ENCODE results near the gene PPP2R5B. TPM values are rescaled to one million over a fixed set of nuclear protein-coding genes. Genes with fewer than 3 reads are reported as not detected.

The PPP2R5B gene
- total RNA-seq, 2 donors from 2014 or later, result 32.6 to 35.6 TPM

GRCh38 chr11:64883575-64883974 lies 40.9 kb upstream of the PPP2R5B start:
- Mint-ChIP-seq H3K36me3 (no peaks in the 10 kb centered on the region), H3K9me3 (no peaks in the 10 kb centered on the region), H3K27me3 (no peaks in the 10 kb centered on the region), H3K4me3 (no peak overlapping the region), H3K27ac (peak overlapping the region in 1 of 2 donors; percentile 69), H3K4me1 (ENCODE audit: low read depth in 2 of 2) (peaks cover 52 to 57% of the 10 kb centered on the region in 2 donors)
- DNase-seq (ENCODE audit: low spot score) (no peak), ATAC-seq (no peak)

- H3K36me3 Mint-ChIP-seq, result no peaks in the 10 kb centered on the region
- peak overlapping the region in 1 of 2 donors; percentile 69 for H3K27ac Mint-ChIP-seq
- ATAC-seq (no peak), DNase-seq (ENCODE audit: low spot score) (no peak)
- no peak overlapping the region for H3K4me3 Mint-ChIP-seq
- peaks cover 49 to 55% of the 10 kb centered on the region in 2 donors for H3K4me1 Mint-ChIP-seq (ENCODE audit: low read depth in 2 of 2)
- H3K27me3 Mint-ChIP-seq, result no peaks in the 10 kb centered on the region
- no peaks in the 10 kb centered on the region for H3K9me3 Mint-ChIP-seq
Measured at GRCh38 chr11:64884019-64884418, 40.5 kb upstream of the PPP2R5B start.

DNA sequence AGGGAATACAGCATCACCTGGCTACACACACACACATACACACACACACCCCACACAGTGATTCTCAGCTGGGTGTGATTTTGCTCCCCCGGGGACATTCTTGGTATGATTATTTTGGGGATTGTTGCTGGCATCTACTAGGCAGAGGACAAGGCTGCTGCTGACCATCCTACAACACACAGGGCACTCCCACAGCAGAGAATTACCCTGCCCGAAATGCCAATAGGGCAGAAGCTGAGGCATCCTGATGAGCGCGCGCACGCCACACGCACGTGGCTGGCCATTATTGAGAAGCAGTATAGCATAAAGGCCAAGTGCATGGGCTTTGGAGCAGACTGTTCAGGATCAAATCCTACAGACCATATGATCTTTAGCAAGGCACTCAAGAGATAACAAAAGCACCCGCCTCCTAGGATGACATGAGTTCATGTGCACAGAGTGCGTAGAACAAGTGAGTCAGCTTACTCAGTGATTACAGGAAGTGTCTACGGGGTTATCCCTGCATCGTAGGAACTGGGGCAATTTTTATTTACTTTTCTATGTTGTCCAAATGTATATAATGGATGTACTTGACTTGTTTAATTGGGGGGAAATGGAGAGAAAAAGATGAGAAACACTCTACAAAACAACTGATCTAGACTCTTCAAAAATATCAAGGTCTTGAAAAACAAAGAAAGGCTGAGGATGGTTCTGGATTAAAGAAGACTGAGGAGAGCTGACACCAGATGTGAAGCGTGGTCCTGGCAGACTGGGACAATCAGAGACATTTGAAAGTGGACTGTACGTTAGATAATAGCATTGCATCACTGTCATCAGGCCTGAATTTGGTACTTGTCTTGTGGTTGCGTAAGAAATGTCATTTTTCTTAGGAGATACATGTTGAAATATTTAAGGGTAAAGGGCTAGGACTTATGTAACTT lies 38.9 kb upstream of the PPP2R5B start:
- Mint-ChIP-seq H3K4me1 (ENCODE audit: low read depth in 2 of 2) (peaks cover 33 to 40% of the 10 kb centered on the region in 2 donors), H3K9me3 (no peaks in the 10 kb centered on the region)

DNA sequence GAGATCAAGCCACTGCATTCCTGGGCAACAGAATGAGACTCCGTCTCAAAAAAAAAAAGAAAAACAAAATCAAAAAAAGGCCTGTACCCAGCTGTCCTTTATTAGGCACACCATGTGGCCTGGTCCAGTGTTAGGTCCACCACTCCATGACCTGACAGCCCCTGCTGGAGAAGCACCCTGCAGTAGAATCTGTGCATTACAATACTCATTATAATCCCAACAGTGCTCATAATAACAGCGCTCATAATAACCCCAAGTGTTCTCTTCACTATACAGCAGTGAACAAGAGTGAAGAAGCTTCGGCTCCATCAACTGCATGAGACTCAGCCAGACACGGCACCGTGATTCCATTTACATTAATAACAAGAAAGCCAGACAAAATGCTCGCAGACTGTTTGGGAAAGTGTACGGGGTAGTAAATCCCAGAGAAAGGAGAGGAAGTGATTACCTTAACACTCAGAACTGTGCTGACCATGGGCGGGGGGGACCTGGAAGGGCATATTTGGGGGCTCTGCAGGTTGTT lies 37.2 kb upstream of the PPP2R5B start:
- Mint-ChIP-seq H3K27ac (peak overlapping the region in 1 of 2 donors; percentile 14), H3K27me3 (no peaks in the 10 kb centered on the region)
- no peak for DNase-seq (ENCODE audit: low spot score)

More for the DNA sequence above, 38.9 kb upstream of the PPP2R5B start:
- H3K27me3 Mint-ChIP-seq, result no peaks in the 10 kb centered on the region
- ATAC-seq, result peak; percentile 68 to 77
- no peaks in the 10 kb centered on the region for H3K36me3 Mint-ChIP-seq
- no peak for DNase-seq (ENCODE audit: low spot score)
- H3K27ac Mint-ChIP-seq, result peak overlapping the region; percentile 72 to 81
- H3K4me3 Mint-ChIP-seq, result peak overlapping the region; percentile 68

DNA sequence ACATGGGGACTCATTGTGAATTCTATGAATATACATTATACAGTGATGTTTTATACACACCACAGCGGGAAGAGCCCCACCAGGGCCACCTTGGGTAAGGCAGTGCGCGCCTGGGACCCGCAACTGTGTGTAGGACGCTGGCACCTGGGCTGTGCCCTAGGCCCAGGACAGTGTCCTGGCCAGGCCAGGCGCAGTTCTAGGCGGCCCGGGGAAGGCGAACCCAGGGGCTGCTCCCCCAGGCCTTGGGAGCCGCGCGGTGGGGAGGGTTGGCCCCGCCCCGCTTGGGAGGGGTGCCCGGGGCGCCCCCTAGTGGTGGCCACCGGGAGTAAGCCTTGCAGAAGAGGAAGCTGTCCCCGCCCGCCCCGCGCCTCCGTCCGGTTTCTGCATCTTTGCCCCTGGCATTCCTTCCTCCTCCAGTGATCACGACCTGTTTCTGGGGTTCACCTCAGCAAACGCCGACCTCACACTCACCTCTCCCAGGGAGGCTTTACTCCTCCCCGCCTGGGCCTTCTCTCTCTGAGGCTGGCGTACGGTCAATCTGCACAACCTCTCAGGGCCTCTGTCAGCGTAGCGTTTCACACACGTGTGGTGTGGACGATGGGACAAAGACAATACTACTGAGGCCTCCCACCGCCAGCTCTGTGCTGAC lies 36.6 kb upstream of the PPP2R5B start:
- H3K27ac Mint-ChIP-seq, result peak overlapping the region; percentile 55 to 64
- DNase-seq (ENCODE audit: low spot score), result peak; percentile 87
- H3K4me1 Mint-ChIP-seq (ENCODE audit: low read depth in 2 of 2), result peaks cover 29 to 30% of the 10 kb centered on the region in 2 donors
- ATAC-seq, result peak; percentile 89 to 92
- no peaks in the 10 kb centered on the region for H3K27me3 Mint-ChIP-seq
- no peaks in the 10 kb centered on the region for H3K36me3 Mint-ChIP-seq
- H3K9me3 Mint-ChIP-seq, result no peaks in the 10 kb centered on the region
- peak overlapping the region; percentile 69 for H3K4me3 Mint-ChIP-seq

More for the DNA sequence above, 37.2 kb upstream of the PPP2R5B start:
- no peak for ATAC-seq
- Mint-ChIP-seq H3K4me1 (ENCODE audit: low read depth in 2 of 2) (peaks cover 29 to 30% of the 10 kb centered on the region in 2 donors), H3K4me3 (peak overlapping the region; percentile 51), H3K36me3 (no peaks in the 10 kb centered on the region), H3K9me3 (no peaks in the 10 kb centered on the region)

GRCh38 chr11:64888406-64888728 lies 36.1 kb upstream of the PPP2R5B start:
- peak overlapping the region; percentile 55 to 64 for H3K27ac Mint-ChIP-seq
- peaks cover 27 to 29% of the 10 kb centered on the region in 2 donors for H3K4me1 Mint-ChIP-seq (ENCODE audit: low read depth in 2 of 2)
- no peak for ATAC-seq
- H3K4me3 Mint-ChIP-seq, result peak overlapping the region; percentile 69
- no peak for DNase-seq (ENCODE audit: low spot score)
- no peaks in the 10 kb centered on the region for H3K9me3 Mint-ChIP-seq
- no peaks in the 10 kb centered on the region for H3K36me3 Mint-ChIP-seq
- H3K27me3 Mint-ChIP-seq, result no peaks in the 10 kb centered on the region

DNA sequence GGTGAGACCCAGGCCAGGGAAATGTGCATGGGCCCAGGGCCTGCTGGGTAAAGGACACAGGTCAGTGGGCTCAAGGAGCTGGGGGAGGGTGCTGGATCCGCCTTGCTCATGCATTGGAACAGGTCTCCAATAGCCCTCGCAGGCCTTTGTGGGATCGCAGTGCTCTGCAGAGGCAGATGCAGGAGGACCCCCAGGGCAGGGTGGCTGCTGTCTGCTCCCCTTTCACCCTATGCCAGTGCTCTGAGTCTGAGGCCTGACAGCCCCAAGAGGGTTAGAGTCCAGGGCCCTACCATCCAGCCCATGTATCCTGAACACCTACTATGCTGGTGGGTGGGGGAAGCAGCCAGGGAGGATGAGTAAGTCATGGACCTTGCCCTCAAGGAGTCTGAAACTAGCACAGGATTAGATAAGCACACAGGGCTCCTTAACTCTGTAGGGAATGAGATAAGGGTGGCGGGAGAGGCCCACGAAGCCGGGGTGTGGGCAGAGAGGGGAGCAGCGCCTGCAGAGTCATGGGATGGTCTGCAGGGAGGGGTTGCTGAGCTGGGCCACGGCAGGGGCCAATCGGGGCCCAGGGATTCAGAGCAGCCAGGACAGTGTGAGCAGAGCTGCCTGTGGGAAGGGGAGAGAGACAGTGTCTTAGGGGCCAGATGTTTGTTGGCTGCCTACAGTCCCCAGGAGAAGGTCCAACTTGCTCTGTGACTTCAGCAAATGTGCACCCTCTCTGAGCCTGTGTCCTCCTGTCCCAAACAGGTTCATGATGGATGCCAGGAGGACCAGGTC lies 35.6 kb upstream of the PPP2R5B start:
- Mint-ChIP-seq H3K4me1 (ENCODE audit: low read depth in 2 of 2) (peaks cover 26 to 28% of the 10 kb centered on the region in 2 donors), H3K4me3 (no peak overlapping the region), H3K27me3 (no peaks in the 10 kb centered on the region), H3K9me3 (no peaks in the 10 kb centered on the region), H3K27ac (no peak overlapping the region), H3K36me3 (no peaks in the 10 kb centered on the region)
- ATAC-seq (no peak), DNase-seq (ENCODE audit: low spot score) (no peak)

- no peak for ATAC-seq
- Mint-ChIP-seq H3K4me3 (no peak overlapping the region), H3K4me1 (ENCODE audit: low read depth in 2 of 2) (peaks cover 18 to 19% of the 10 kb centered on the region in 2 donors), H3K27me3 (no peaks in the 10 kb centered on the region), H3K27ac (peak overlapping the region in 1 of 2 donors; percentile 50), H3K36me3 (no peaks in the 10 kb centered on the region), H3K9me3 (no peaks in the 10 kb centered on the region)
- DNase-seq (ENCODE audit: low spot score), result no peak
Measured at GRCh38 chr11:64890522-64890939, 34.0 kb upstream of the PPP2R5B start.

DNA sequence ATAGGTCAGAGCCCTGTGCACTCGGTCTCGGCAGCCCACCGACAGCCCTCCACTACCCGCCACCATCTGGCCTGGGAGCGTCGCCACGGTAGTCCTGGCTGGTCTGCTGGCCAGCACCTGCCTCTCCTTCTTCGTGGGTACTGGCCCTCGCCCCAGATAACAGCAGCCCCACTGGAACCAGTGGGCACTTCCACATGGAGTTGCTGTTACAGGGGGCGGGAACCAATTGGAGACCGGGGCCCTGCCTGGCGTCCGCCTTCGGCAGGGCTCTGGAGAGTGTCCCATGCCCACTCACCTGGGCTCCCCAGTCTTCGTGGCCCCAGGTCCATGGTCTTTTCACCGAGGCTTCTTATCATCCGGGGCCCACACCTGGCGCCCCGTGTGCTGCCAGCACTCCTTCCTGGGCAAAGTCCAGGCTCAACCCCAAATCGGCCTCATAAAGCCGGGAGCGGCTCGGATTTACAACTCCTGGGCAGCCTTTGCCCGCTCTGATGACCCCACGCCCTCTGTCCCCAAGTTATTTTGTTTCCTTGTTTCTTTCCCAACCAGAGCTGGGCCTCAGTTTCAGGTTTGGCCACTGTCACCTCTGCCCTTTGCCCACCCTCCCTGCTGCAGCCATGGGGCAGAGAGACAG lies 33.2 kb upstream of the PPP2R5B start:
- H3K27ac Mint-ChIP-seq, result peak overlapping the region in 1 of 2 donors; percentile 5
- no peaks in the 10 kb centered on the region for H3K36me3 Mint-ChIP-seq
- H3K4me1 Mint-ChIP-seq (ENCODE audit: low read depth in 2 of 2), result peaks cover 10 to 11% of the 10 kb centered on the region in 2 donors

DNA sequence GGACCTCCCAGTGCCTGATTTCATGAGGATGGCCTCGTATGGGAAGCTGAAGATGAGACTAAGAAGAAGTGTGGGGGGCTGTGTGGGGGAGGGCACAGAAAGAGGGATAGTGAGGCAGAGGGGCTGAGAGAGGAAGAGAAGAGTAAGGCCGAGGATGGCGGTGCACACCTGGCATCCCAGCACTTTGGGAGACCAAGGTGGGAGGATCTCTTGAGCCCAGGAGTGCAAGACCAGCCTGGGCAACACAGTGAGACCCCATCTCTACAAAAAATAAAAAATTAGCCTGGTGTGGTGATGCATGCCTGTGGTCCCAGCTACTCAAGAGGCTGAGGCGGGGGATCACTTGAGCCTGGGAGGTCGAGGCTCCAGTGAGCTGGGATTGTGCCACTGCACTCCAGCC lies 32.6 kb upstream of the PPP2R5B start:
- Mint-ChIP-seq H3K36me3 (no peaks in the 10 kb centered on the region), H3K4me1 (ENCODE audit: low read depth in 2 of 2) (peaks cover 10 to 11% of the 10 kb centered on the region in 2 donors), H3K27me3 (no peaks in the 10 kb centered on the region), H3K9me3 (no peaks in the 10 kb centered on the region), H3K4me3 (no peak overlapping the region), H3K27ac (peak overlapping the region in 1 of 2 donors; percentile 5)
- no peak for DNase-seq (ENCODE audit: low spot score)
- no peak for ATAC-seq

More for the DNA sequence above, 33.2 kb upstream of the PPP2R5B start:
- H3K9me3 Mint-ChIP-seq, result no peaks in the 10 kb centered on the region
- ATAC-seq, result no peak
- H3K4me3 Mint-ChIP-seq, result no peak overlapping the region
- DNase-seq (ENCODE audit: low spot score), result no peak
- H3K27me3 Mint-ChIP-seq, result no peaks in the 10 kb centered on the region

DNA sequence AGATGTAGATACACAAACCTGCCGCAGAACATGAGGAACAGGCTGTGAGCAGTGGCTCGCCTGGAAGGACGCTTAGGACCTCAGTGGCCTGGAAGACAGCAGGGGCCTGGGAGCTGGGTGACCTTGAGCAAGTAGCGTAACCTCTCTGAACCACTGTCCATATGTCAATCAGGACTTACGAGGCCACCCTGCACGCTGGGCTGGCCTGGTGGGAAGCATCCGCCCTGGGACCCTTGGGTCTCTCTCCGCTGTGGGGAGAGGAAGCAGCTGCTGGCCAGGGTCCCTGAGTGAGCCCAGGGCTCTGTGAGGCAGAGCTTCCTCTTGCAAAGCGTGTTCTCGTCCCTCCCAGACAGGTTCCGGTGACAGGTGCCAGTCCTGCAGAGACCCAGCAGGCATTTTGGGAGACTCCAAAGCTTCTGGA lies 32.1 kb upstream of the PPP2R5B start:
- ATAC-seq, result no peak
- no peak for DNase-seq (ENCODE audit: low spot score)
- Mint-ChIP-seq H3K4me3 (no peak overlapping the region), H3K9me3 (no peaks in the 10 kb centered on the region), H3K27ac (no peak overlapping the region), H3K36me3 (no peaks in the 10 kb centered on the region), H3K4me1 (ENCODE audit: low read depth in 2 of 2) (peaks cover 7 to 8% of the 10 kb centered on the region in 2 donors), H3K27me3 (no peaks in the 10 kb centered on the region)

- no peaks in the 10 kb centered on the region for H3K27me3 Mint-ChIP-seq
Measured at GRCh38 chr11:64892838-64893193, 31.7 kb upstream of the PPP2R5B start.

More at GRCh38 chr11:64892838-64893193, 31.7 kb upstream of the PPP2R5B start:
- DNase-seq (ENCODE audit: low spot score), result no peak
- peaks cover 4 to 7% of the 10 kb centered on the region in 2 donors for H3K4me1 Mint-ChIP-seq (ENCODE audit: low read depth in 2 of 2)
- no peak overlapping the region for H3K4me3 Mint-ChIP-seq
- H3K36me3 Mint-ChIP-seq, result no peaks in the 10 kb centered on the region
- ATAC-seq, result no peak
- no peak overlapping the region for H3K27ac Mint-ChIP-seq
- no peaks in the 10 kb centered on the region for H3K9me3 Mint-ChIP-seq

Data from natural killer cell treated with Interleukin-12 subunit alpha and Interleukin-12 subunit beta and Interleukin-15 and Interleukin-18, amount 100 ng/mL, for 72 hours (primary cell).